Type B pancreatic cell (in vitro differentiated cells): ENCODE results near the gene SLC25A10. TPM values are rescaled to one million over a fixed set of nuclear protein-coding genes. Genes with fewer than 3 reads are reported as not detected.

Experiments
- DNase-seq: peaks from one replicate; pipeline ENCODE4 v3.0.0; 2021; ENCODE audit warnings: mixed read lengths; ENCODE audit not compliant: unreplicated experiment; ENCODE audit errors: extremely low spot score
- H3K27ac Mint-ChIP-seq: 2 replicates; pipeline ENCODE4 v1.8.0; 2021; ENCODE audit warnings: mild to moderate bottlenecking, mixed read lengths
- H3K27me3 Mint-ChIP-seq: 2 replicates; pipeline ENCODE4 v1.8.0; 2021; ENCODE audit warnings: mixed read lengths
- H3K36me3 Mint-ChIP-seq: 2 replicates; pipeline ENCODE4 v1.8.0; 2021; ENCODE audit warnings: mixed read lengths
- H3K4me1 Mint-ChIP-seq: one replicate; pipeline ENCODE4 v1.8.0; 2021; ENCODE audit warnings: mixed read lengths; ENCODE audit not compliant: unreplicated experiment
- H3K4me3 Mint-ChIP-seq: 2 replicates; pipeline ENCODE4 v1.8.0; 2021; ENCODE audit warnings: mild to moderate bottlenecking, mixed read lengths
- H3K9me3 Mint-ChIP-seq: 2 replicates; pipeline ENCODE4 v1.8.0; 2021; ENCODE audit warnings: mixed read lengths
- total RNA-seq: library from RNA; stranded (reverse); gene quantifications from 2 replicates; pipeline ENCODE4 v1.2.1, GENCODE V29; 2021; ENCODE audit warnings: low replicate concordance
- TF ChIP-seq, protein P1 (sequence below): fragments of 200-600 bp; sonication (generic); conservative IDR thresholded peaks from 2 replicates; pipeline ENCODE4 v1.5.0; 2021; ENCODE audit warnings: antibody characterized with exemption, mild to moderate bottlenecking

Gene SLC25A10
- total RNA-seq, 1 donor from 2014 or later = 27.6 TPM

DNA sequence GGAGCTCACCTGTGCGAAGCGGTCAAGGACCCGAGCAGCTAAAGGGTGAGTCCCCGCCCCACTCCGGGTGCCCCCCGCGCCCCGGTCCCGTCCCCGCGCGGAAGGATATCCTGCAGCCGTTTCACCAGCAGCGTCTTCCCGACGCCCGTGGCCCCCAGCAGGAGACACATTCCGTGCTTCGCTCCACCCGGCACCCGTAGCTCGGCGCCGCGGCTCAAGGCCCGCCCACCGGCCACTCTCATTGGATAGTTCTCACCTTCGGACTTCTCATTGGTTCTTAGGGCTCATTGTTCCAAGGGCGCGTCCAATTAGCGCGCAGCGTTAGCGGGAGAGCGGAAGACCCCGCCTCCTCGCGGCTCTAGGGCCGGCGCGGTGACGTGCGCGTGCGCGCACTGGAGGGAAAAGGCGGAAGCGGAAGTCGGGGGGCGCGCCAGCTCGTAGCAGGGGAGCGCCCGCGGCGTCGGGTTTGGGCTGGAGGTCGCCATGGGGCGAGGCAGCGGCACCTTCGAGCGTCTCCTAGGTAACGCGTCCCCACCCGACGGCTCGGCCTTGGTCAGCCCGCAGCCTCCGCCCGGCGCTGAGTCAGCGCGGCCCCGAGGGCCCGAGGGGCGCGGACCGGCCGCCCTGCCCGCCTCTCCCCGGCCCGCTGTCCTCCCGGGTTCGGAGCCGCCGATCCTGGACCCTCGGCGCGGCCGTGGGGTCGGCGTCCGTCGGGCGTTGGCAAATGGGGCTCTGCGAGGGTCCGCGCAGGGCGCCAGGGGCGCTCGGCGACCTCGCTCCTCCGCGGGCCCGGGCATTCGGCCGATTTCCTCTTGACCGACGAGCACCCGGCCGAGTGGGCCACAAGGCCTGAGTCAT lies 28.3 kb upstream of the SLC25A10 start, which contains the start of the genes ARL16 and HGS:
ARL16 (minus strand) TSS at position 214 of the 858 bp plus-strand sequence; CDS start at position 170, 44 bp downstream.
HGS (plus strand) TSS at position 428 of the 858 bp plus-strand sequence; CDS start at position 484, 56 bp downstream.
- H3K4me3 Mint-ChIP-seq = peak within 1 kb of the TSS; percentile 95
- H3K4me1 Mint-ChIP-seq = peaks cover 14% of the 10 kb centered on the region
- TF ChIP-seq, protein P1, sequence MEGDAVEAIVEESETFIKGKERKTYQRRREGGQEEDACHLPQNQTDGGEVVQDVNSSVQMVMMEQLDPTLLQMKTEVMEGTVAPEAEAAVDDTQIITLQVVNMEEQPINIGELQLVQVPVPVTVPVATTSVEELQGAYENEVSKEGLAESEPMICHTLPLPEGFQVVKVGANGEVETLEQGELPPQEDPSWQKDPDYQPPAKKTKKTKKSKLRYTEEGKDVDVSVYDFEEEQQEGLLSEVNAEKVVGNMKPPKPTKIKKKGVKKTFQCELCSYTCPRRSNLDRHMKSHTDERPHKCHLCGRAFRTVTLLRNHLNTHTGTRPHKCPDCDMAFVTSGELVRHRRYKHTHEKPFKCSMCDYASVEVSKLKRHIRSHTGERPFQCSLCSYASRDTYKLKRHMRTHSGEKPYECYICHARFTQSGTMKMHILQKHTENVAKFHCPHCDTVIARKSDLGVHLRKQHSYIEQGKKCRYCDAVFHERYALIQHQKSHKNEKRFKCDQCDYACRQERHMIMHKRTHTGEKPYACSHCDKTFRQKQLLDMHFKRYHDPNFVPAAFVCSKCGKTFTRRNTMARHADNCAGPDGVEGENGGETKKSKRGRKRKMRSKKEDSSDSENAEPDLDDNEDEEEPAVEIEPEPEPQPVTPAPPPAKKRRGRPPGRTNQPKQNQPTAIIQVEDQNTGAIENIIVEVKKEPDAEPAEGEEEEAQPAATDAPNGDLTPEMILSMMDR = no peak
- peak; percentile 99 for DNase-seq
- H3K9me3 Mint-ChIP-seq = no peaks in the 10 kb centered on the region
- H3K36me3 Mint-ChIP-seq = peaks cover 4% of the 10 kb centered on the region
- peak within 1 kb of the TSS; percentile 90 for H3K27ac Mint-ChIP-seq
- no peaks in the 10 kb centered on the region for H3K27me3 Mint-ChIP-seq

GRCh38 chr17:81684442-81684911 lies 27.6 kb upstream of the SLC25A10 start:
- TF ChIP-seq, protein P1 = no peak
- peak overlapping the region; percentile 81 for H3K27ac Mint-ChIP-seq
- H3K27me3 Mint-ChIP-seq = no peaks in the 10 kb centered on the region
- peaks cover 14% of the 10 kb centered on the region for H3K4me1 Mint-ChIP-seq
- no peaks in the 10 kb centered on the region for H3K9me3 Mint-ChIP-seq
- H3K36me3 Mint-ChIP-seq = peaks cover 4% of the 10 kb centered on the region
- no peak for DNase-seq
- peak overlapping the region; percentile 87 for H3K4me3 Mint-ChIP-seq

- DNase-seq = no peak
- Mint-ChIP-seq H3K4me1 (peaks cover 14% of the 10 kb centered on the region), H3K27me3 (no peaks in the 10 kb centered on the region), H3K4me3 (peak overlapping the region; percentile 87), H3K27ac (peak overlapping the region; percentile 81), H3K36me3 (peaks cover 4% of the 10 kb centered on the region), H3K9me3 (no peaks in the 10 kb centered on the region)
- TF ChIP-seq, protein P1 = no peak
These were observed 27.0 kb upstream of the SLC25A10 start for GRCh38 chr17:81685108-81685507.

- Mint-ChIP-seq H3K36me3 (peaks cover 4% of the 10 kb centered on the region), H3K9me3 (no peaks in the 10 kb centered on the region), H3K27ac (no peak overlapping the region), H3K4me1 (peaks cover 14% of the 10 kb centered on the region), H3K27me3 (no peaks in the 10 kb centered on the region), H3K4me3 (no peak overlapping the region)
- TF ChIP-seq, protein P1 = no peak
- DNase-seq = no peak
These were observed 25.5 kb upstream of the SLC25A10 start for GRCh38 chr17:81686614-81687013.

GRCh38 chr17:81687770-81688541 lies 24.1 kb upstream of the SLC25A10 start:
- H3K4me3 Mint-ChIP-seq = no peak overlapping the region

More at GRCh38 chr17:81687770-81688541, 24.1 kb upstream of the SLC25A10 start:
- no peak overlapping the region for H3K27ac Mint-ChIP-seq
- DNase-seq = no peak
- H3K27me3 Mint-ChIP-seq = no peaks in the 10 kb centered on the region
- peaks cover 4% of the 10 kb centered on the region for H3K36me3 Mint-ChIP-seq
- H3K4me1 Mint-ChIP-seq = peaks cover 9% of the 10 kb centered on the region
- TF ChIP-seq, protein P1 = no peak
- no peaks in the 10 kb centered on the region for H3K9me3 Mint-ChIP-seq
